Measurements from ENCODE around the gene SLC4A2. TPM values are rescaled to one million over a fixed set of nuclear protein-coding genes. Genes with fewer than 3 reads are reported as not detected.
"Not testable (repeated sequence)": the region's sequence is repeated elsewhere in the genome, so short reads cannot be mapped to it uniquely, and the experiment has no call there.

SLC4A2 gene
- 69.8 and 71.2 TPM in 2 replicates for polyA plus RNA-seq (2014; cell fraction: cytosol; rRNA removed)
- polyA plus RNA-seq (2014; cell fraction: nucleus; rRNA removed) = 202 and 231 TPM in 2 replicates

- DNase-seq (ENCODE audit: low spot score) = peak; percentile 70
Observed at GRCh38 chr7:151059367-151060112, at the start of gene SLC4A2. Gene SLC4A2, plus strand, starts transcription at chr7:151059589. Its CDS starts 2,399 bp downstream, at chr7:151061988.

GRCh38 chr7:151010037-151010306 is 49.4 kb upstream of the SLC4A2 start:
- DNase-seq (ENCODE audit: low spot score) = no peak

GRCh38 chr7:151010307-151011096 is 48.9 kb upstream of the SLC4A2 start:
- peak; percentile 78 for DNase-seq (ENCODE audit: low spot score)

- no peak for DNase-seq (ENCODE audit: low spot score)
Observed at GRCh38 chr7:151011097-151011409, 48.3 kb upstream of the SLC4A2 start.

GRCh38 chr7:151011616-151012015 is 47.8 kb upstream of the SLC4A2 start:
- DNase-seq (ENCODE audit: low spot score) = not testable (repeated sequence)

GRCh38 chr7:151012031-151012692 is 47.2 kb upstream of the SLC4A2 start:
- no peak for DNase-seq (ENCODE audit: low spot score)

- peak; percentile 78 for DNase-seq (ENCODE audit: low spot score)
Observed at GRCh38 chr7:151012911-151013347, 46.5 kb upstream of the SLC4A2 start.

- DNase-seq (ENCODE audit: low spot score) = no peak
Observed at GRCh38 chr7:151013356-151013732, 46.0 kb upstream of the SLC4A2 start.

GRCh38 chr7:151013733-151014497 is 45.5 kb upstream of the SLC4A2 start:
- peak; percentile 95 for DNase-seq (ENCODE audit: low spot score)

- no peak for DNase-seq (ENCODE audit: low spot score)
Observed at GRCh38 chr7:151014950-151015349, 44.4 kb upstream of the SLC4A2 start.

GRCh38 chr7:151015967-151016366 is 43.4 kb upstream of the SLC4A2 start:
- no peak for DNase-seq (ENCODE audit: low spot score)

GRCh38 chr7:151016505-151016904 is 42.9 kb upstream of the SLC4A2 start:
- no peak for DNase-seq (ENCODE audit: low spot score)

- no peak for DNase-seq (ENCODE audit: low spot score)
Observed at GRCh38 chr7:151016942-151017341, 42.4 kb upstream of the SLC4A2 start.

GRCh38 chr7:151017370-151017952 is 41.9 kb upstream of the SLC4A2 start:
- no peak for DNase-seq (ENCODE audit: low spot score)

- peak; percentile 81 for DNase-seq (ENCODE audit: low spot score)
Observed at GRCh38 chr7:151017953-151018420, 41.4 kb upstream of the SLC4A2 start.

GRCh38 chr7:151018421-151019129 is 40.8 kb upstream of the SLC4A2 start:
- no peak for DNase-seq (ENCODE audit: low spot score)

- DNase-seq (ENCODE audit: low spot score) = no peak
Observed at GRCh38 chr7:151019130-151019447, 40.3 kb upstream of the SLC4A2 start.

- peak; percentile 75 for DNase-seq (ENCODE audit: low spot score)
Observed at GRCh38 chr7:151020231-151020630, 39.2 kb upstream of the SLC4A2 start.

GRCh38 chr7:151023232-151023631 is 36.2 kb upstream of the SLC4A2 start:
- DNase-seq (ENCODE audit: low spot score) = no peak

GRCh38 chr7:151024435-151025056 is 34.8 kb upstream of the SLC4A2 start, which contains the start of gene ATG9B:
Gene ATG9B, minus strand, starts transcription at chr7:151024494. Its CDS starts 71 bp downstream, at chr7:151024423.
- no peak for DNase-seq (ENCODE audit: low spot score)

All from SK-N-DZ (cell line).